MM.1S (cell line): ENCODE measurements around the gene CD52.

Experiments
- EZH2 ChIP-seq: fragments of 300-600 bp; sonication (generic); optimal IDR thresholded peaks from 2 replicates; pipeline ENCODE3; 2017; ENCODE audit warnings: low read depth, mild to moderate bottlenecking, antibody characterized with exemption, low read length, mixed read lengths
- EZH2phosphoT487 ChIP-seq: fragments of 300-600 bp; sonication (generic); IDR thresholded peaks from 2 replicates; pipeline ENCODE4 v1.6.1; 2018; ENCODE audit warnings: antibody characterized with exemption, low read length
- TF ChIP-seq, protein P1 (sequence below): fragments of 300-600 bp; sonication (generic); IDR thresholded peaks from 2 replicates; pipeline ENCODE4 v1.5.1; 2016; ENCODE audit warnings: antibody characterized with exemption, low read length, mixed read lengths

- TF ChIP-seq EZH2 (no peak), EZH2phosphoT487 (no peak)
- TF ChIP-seq, protein P1, sequence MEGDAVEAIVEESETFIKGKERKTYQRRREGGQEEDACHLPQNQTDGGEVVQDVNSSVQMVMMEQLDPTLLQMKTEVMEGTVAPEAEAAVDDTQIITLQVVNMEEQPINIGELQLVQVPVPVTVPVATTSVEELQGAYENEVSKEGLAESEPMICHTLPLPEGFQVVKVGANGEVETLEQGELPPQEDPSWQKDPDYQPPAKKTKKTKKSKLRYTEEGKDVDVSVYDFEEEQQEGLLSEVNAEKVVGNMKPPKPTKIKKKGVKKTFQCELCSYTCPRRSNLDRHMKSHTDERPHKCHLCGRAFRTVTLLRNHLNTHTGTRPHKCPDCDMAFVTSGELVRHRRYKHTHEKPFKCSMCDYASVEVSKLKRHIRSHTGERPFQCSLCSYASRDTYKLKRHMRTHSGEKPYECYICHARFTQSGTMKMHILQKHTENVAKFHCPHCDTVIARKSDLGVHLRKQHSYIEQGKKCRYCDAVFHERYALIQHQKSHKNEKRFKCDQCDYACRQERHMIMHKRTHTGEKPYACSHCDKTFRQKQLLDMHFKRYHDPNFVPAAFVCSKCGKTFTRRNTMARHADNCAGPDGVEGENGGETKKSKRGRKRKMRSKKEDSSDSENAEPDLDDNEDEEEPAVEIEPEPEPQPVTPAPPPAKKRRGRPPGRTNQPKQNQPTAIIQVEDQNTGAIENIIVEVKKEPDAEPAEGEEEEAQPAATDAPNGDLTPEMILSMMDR, result no peak
Measured at GRCh38 chr1:26328597-26328996, 10.8 kb downstream of the CD52 start.
